ENCODE results near the gene SPPL2B. TPM values are rescaled to one million over a fixed set of nuclear protein-coding genes. Genes with fewer than 3 reads are reported as not detected.
A peak's percentile ranks its signal among the peaks of the same experiment; 100 is the strongest.
"Not testable (repeated sequence)": the region's sequence is repeated elsewhere in the genome, so short reads cannot be mapped to it uniquely, and the experiment has no call there.

Gene SPPL2B
- total RNA-seq, 4 donors from 2014 or later, result 47.8 to 97.8 (median 67.3) TPM

GRCh38 chr19:2343289-2343982 lies 15.0 kb downstream of the SPPL2B start:
- intact Hi-C loops (cut with DNase I), result no loop called here
- no peak overlapping the region for H3K4me3 ChIP-seq (replicated peaks in 1 of 3)
- TF ChIP-seq CTCF (IDR thresholded peaks at IDR 0.05), result no peak
- no peak for TF ChIP-seq POLR2A (IDR thresholded peaks at IDR 0.05)
- 96 to 97% methylated on average over 24 to 31 of the region's 31 CpGs for WGBS, 2 donors
- peaks cover 12 to 15% of the 10 kb centered on the region in 2 donors for H3K36me3 ChIP-seq
- H3K27ac ChIP-seq, result no peak overlapping the region
- no peaks in the 10 kb centered on the region for H3K9me3 ChIP-seq
- no peaks in the 10 kb centered on the region for H3K27me3 ChIP-seq
- DNase-seq, result no peak
- H3K4me1 ChIP-seq, result no peaks in the 10 kb centered on the region

GRCh38 chr19:2344381-2344870 lies 15.9 kb downstream of the SPPL2B start:
- 97 to 100% methylated on average over 2 to 15 of the region's 24 CpGs for WGBS, 2 donors
- Histone ChIP-seq H3K27ac (no peak overlapping the region), H3K36me3 (peaks cover 12 to 15% of the 10 kb centered on the region in 2 donors), H3K9me3 (no peaks in the 10 kb centered on the region), H3K4me1 (no peaks in the 10 kb centered on the region), H3K27me3 (no peaks in the 10 kb centered on the region), H3K4me3 (replicated peaks in 1 of 3) (no peak overlapping the region)
- no peak for DNase-seq
- TF ChIP-seq POLR2A (IDR thresholded peaks at IDR 0.05) (no peak), CTCF (IDR thresholded peaks at IDR 0.05) (no peak)
- intact Hi-C loops (cut with DNase I), result no loop called here

- Histone ChIP-seq H3K4me3 (replicated peaks in 1 of 3) (no peak overlapping the region), H3K4me1 (no peaks in the 10 kb centered on the region), H3K27me3 (no peaks in the 10 kb centered on the region), H3K9me3 (no peaks in the 10 kb centered on the region), H3K27ac (no peak overlapping the region), H3K36me3 (peaks cover 11 to 12% of the 10 kb centered on the region in 2 donors)
- DNase-seq, result no peak
- 97 to 99% methylated on average over 9 to 16 of the region's 17 CpGs for WGBS, 2 donors
- intact Hi-C loops (cut with DNase I), result no loop called here
- no peak for TF ChIP-seq POLR2A (IDR thresholded peaks at IDR 0.05)
- TF ChIP-seq CTCF (IDR thresholded peaks at IDR 0.05), result no peak
These were observed 16.6 kb downstream of the SPPL2B start for GRCh38 chr19:2345076-2345475.

- Histone ChIP-seq H3K36me3 (peaks cover 9 to 12% of the 10 kb centered on the region in 2 donors), H3K4me3 (replicated peaks in 1 of 3) (no peak overlapping the region), H3K27me3 (no peaks in the 10 kb centered on the region), H3K27ac (no peak overlapping the region), H3K9me3 (no peaks in the 10 kb centered on the region), H3K4me1 (no peaks in the 10 kb centered on the region)
- 78% methylated on average over 25 of the region's 25 CpGs for WGBS, 2 donors
- TF ChIP-seq POLR2A (IDR thresholded peaks at IDR 0.05) (no peak), CTCF (IDR thresholded peaks at IDR 0.05) (no peak)
- peak; percentile 21 to 40 for DNase-seq
- intact Hi-C loops (cut with DNase I), result no loop called here
These were observed 17.5 kb downstream of the SPPL2B start for GRCh38 chr19:2345794-2346663.

- H3K9me3 ChIP-seq; intact Hi-C loops (cut with DNase I); H3K27me3 ChIP-seq; H3K4me3 ChIP-seq (replicated peaks in 1 of 3); H3K4me1 ChIP-seq; H3K27ac ChIP-seq; DNase-seq: not testable (repeated sequence)
- 90 to 94% methylated on average over 24 of the region's 24 CpGs for WGBS, 2 donors
- peaks cover 13 to 14% of the 10 kb centered on the region in 2 donors for H3K36me3 ChIP-seq
These were observed 21.3 kb downstream of the SPPL2B start for GRCh38 chr19:2349818-2350217.
